Measurements from ENCODE around the gene SEPTIN10.

SEPTIN10 gene

GRCh38 chr2:109519513-109519912 is 94.3 kb downstream of the SEPTIN10 start:
- no peak for DNase-seq

GRCh38 chr2:109517118-109517889 is 96.5 kb downstream of the SEPTIN10 start:
- DNase-seq = no peak

- DNase-seq = peak; percentile 61
These were observed 97.2 kb downstream of the SEPTIN10 start for GRCh38 chr2:109516445-109517117.

- DNase-seq = no peak
These were observed 98.9 kb downstream of the SEPTIN10 start for GRCh38 chr2:109514857-109515256.

GRCh38 chr2:109513749-109514588 is 99.8 kb downstream of the SEPTIN10 start:
- DNase-seq = no peak

GRCh38 chr2:109513230-109513629 is 100.5 kb downstream of the SEPTIN10 start:
- no peak for DNase-seq

GRCh38 chr2:109512076-109512475 is 101.7 kb downstream of the SEPTIN10 start:
- DNase-seq = no peak

GRCh38 chr2:109511168-109511567 is 102.6 kb downstream of the SEPTIN10 start:
- DNase-seq = no peak

GRCh38 chr2:109510136-109511028 is 103.4 kb downstream of the SEPTIN10 start:
- DNase-seq = peak; percentile 86

- DNase-seq = no peak
These were observed 105.2 kb downstream of the SEPTIN10 start for GRCh38 chr2:109508556-109508955.

- DNase-seq = no peak
These were observed 105.9 kb downstream of the SEPTIN10 start for GRCh38 chr2:109507828-109508227.

GRCh38 chr2:109507217-109507616 is 106.5 kb downstream of the SEPTIN10 start:
- no peak for DNase-seq

GRCh38 chr2:109503191-109503590 is 110.6 kb downstream of the SEPTIN10 start:
- no peak for DNase-seq

- DNase-seq = no peak
These were observed 112.3 kb downstream of the SEPTIN10 start for GRCh38 chr2:109501461-109501860.

- no peak for DNase-seq
These were observed 112.9 kb downstream of the SEPTIN10 start for GRCh38 chr2:109500910-109501309.

GRCh38 chr2:109499566-109499965 is 114.2 kb downstream of the SEPTIN10 start:
- no peak for DNase-seq

- no peak for DNase-seq
These were observed 114.9 kb downstream of the SEPTIN10 start for GRCh38 chr2:109498906-109499305.

GRCh38 chr2:109497911-109498870 is 115.6 kb downstream of the SEPTIN10 start:
- no peak for DNase-seq

GRCh38 chr2:109497463-109497862 is 116.3 kb downstream of the SEPTIN10 start:
- DNase-seq = no peak

- no peak for DNase-seq
These were observed 119.4 kb downstream of the SEPTIN10 start for GRCh38 chr2:109494351-109494750.

All from activated CD8-positive, alpha-beta memory T cell treated with anti-CD3 and anti-CD28 coated beads, Interleukin-2, amount 50 U/mL, for 48 hours (primary cell).